Colonic mucosa (tissue), 4 donors: ENCODE measurements around the gene HPSE. TPM values are rescaled to one million over a fixed set of nuclear protein-coding genes. Genes with fewer than 3 reads are reported as not detected.

Experiments
- DNase-seq: peaks from one replicate; pipeline ENCODE4 v3.0.0-alpha.2; 2020
- H3K27ac ChIP-seq: fragments of 200-600 bp; one replicate; pipeline ENCODE4 v1.8.0; 2021
- H3K27me3 ChIP-seq: fragments of 200-600 bp; one replicate; pipeline ENCODE4 v1.8.0; 2021
- H3K36me3 ChIP-seq: fragments of 200-600 bp; one replicate; pipeline ENCODE4 v1.8.0; 2021
- H3K4me1 ChIP-seq: fragments of 200-600 bp; one replicate; pipeline ENCODE4 v1.8.0; 2021; ENCODE audit warnings: mild to moderate bottlenecking
- H3K4me3 ChIP-seq: fragments of 200-600 bp; one replicate; pipeline ENCODE4 v1.8.0; 2021
- H3K9ac ChIP-seq, 2 donors: one replicate each; pipeline ENCODE4 v1.7.0; 2013; ENCODE audit warnings: control low read depth in 2 of 2, low read depth in 2 of 2, low read length in 2 of 2
- H3K9me3 ChIP-seq: fragments of 200-600 bp; one replicate; pipeline ENCODE4 v1.8.0; 2021
- CTCF ChIP-seq: fragments of 200-600 bp; IDR thresholded peaks from one replicate; pipeline ENCODE4 v1.8.0; 2022; ENCODE audit warnings: antibody characterized with exemption, mild to moderate bottlenecking
- intact Hi-C: fragments of 100-400 bp; cut with DNase I; formaldehyde crosslinking; loops from one replicate; pipeline ENCODE4 v1.14.1; 2022
- total RNA-seq, 2 donors: library from RNA; stranded (reverse); fragmentation: NEBNext Ultra II Directional in 1 of 2; extraction: Animal tissue kit (Norgen Biotek cat#: 25700) in 1 of 2; gene quantifications; one replicate each; pipeline ENCODE4 v1.2.1, GENCODE V29; 2021
- donor health status: healthy.
- donor health status: DM: no; HTN: no; CAD: no.
- donor health status: DM: no; HTN: no; CAD: no.

HPSE gene
- total RNA-seq, 2 donors from 2014 or later: 11.7 to 16.7 TPM

GRCh38 chr4:83269256-83269655 lies 65.4 kb downstream of the HPSE start:
- DNase-seq: no peak
- Histone ChIP-seq H3K4me1 (no peaks in the 10 kb centered on the region), H3K9ac (no peak overlapping the region), H3K4me3 (no peak overlapping the region), H3K27me3 (no peaks in the 10 kb centered on the region), H3K27ac (no peak overlapping the region), H3K36me3 (no peaks in the 10 kb centered on the region), H3K9me3 (no peaks in the 10 kb centered on the region)
- intact Hi-C loops: loop anchor here (5.0 to 10.0 kb wide), 2 partner anchors 197 to 804 kb away; no protein-coding TSS in a partner anchor
- no peak for TF ChIP-seq CTCF

- H3K27ac ChIP-seq: no peak overlapping the region
- intact Hi-C loops: loop anchor here (5.0 to 10.0 kb wide), 2 partner anchors 196 to 804 kb away; no protein-coding TSS in a partner anchor
- H3K9me3 ChIP-seq: no peaks in the 10 kb centered on the region
- DNase-seq: no peak
- no peak overlapping the region for H3K4me3 ChIP-seq
- no peaks in the 10 kb centered on the region for H3K27me3 ChIP-seq
- no peak for TF ChIP-seq CTCF
- H3K36me3 ChIP-seq: no peaks in the 10 kb centered on the region
- no peaks in the 10 kb centered on the region for H3K4me1 ChIP-seq
- H3K9ac ChIP-seq: no peak overlapping the region
These were observed 66.2 kb downstream of the HPSE start for GRCh38 chr4:83268491-83268890.

- intact Hi-C loops: loop anchor here (5.0 to 10.0 kb wide), 2 partner anchors 196 to 803 kb away; no protein-coding TSS in a partner anchor
- no peak for DNase-seq
- no peak overlapping the region for H3K9ac ChIP-seq
- H3K27ac ChIP-seq: no peak overlapping the region
- H3K9me3 ChIP-seq: no peaks in the 10 kb centered on the region
- H3K36me3 ChIP-seq: no peaks in the 10 kb centered on the region
- no peak for TF ChIP-seq CTCF
- no peak overlapping the region for H3K4me3 ChIP-seq
- no peaks in the 10 kb centered on the region for H3K4me1 ChIP-seq
- H3K27me3 ChIP-seq: no peaks in the 10 kb centered on the region
These were observed 66.7 kb downstream of the HPSE start for GRCh38 chr4:83267830-83268475.

GRCh38 chr4:83267121-83267829 lies 67.4 kb downstream of the HPSE start:
- Histone ChIP-seq H3K27ac (no peak overlapping the region), H3K4me1 (no peaks in the 10 kb centered on the region), H3K9ac (no peak overlapping the region), H3K36me3 (no peaks in the 10 kb centered on the region), H3K9me3 (no peaks in the 10 kb centered on the region), H3K27me3 (no peaks in the 10 kb centered on the region), H3K4me3 (no peak overlapping the region)
- no peak for DNase-seq
- TF ChIP-seq CTCF: no peak
- intact Hi-C loops: loop anchor here (5.0 to 10.0 kb wide), 2 partner anchors 195 to 802 kb away; no protein-coding TSS in a partner anchor

- no peaks in the 10 kb centered on the region for H3K36me3 ChIP-seq
- no peaks in the 10 kb centered on the region for H3K9me3 ChIP-seq
- no peak overlapping the region for H3K4me3 ChIP-seq
- H3K27me3 ChIP-seq: no peaks in the 10 kb centered on the region
- no peak for TF ChIP-seq CTCF
- H3K9ac ChIP-seq: no peak overlapping the region
- no peak overlapping the region for H3K27ac ChIP-seq
- no peaks in the 10 kb centered on the region for H3K4me1 ChIP-seq
- no peak for DNase-seq
- intact Hi-C loops: loop anchor here (5.0 to 10.0 kb wide), 2 partner anchors 194 to 802 kb away; no protein-coding TSS in a partner anchor
These were observed 68.0 kb downstream of the HPSE start for GRCh38 chr4:83266689-83267088.
